Measurements from ENCODE around the gene NEXN.

NEXN gene

GRCh38 chr1:77888081-77888780 is at the start of gene NEXN:
TSS of gene NEXN (plus strand) at chr1:77888624. CDS start at chr1:77916107, 27,483 bp downstream.
- TF ChIP-seq ZFX (IDR thresholded peaks at IDR 0.05) (no peak), CTCF (conservative IDR thresholded peaks at IDR 0.05) (no peak)
- no peak within 1 kb of the TSS for H3K27ac ChIP-seq

- H3K27ac ChIP-seq: no peak overlapping the region
- no peak for TF ChIP-seq ZFX (IDR thresholded peaks at IDR 0.05)
- TF ChIP-seq CTCF (conservative IDR thresholded peaks at IDR 0.05): no peak
These were observed 46.9 kb upstream of the NEXN start for GRCh38 chr1:77841574-77841973.

- no peak overlapping the region for H3K27ac ChIP-seq
- TF ChIP-seq CTCF (conservative IDR thresholded peaks at IDR 0.05) (no peak), ZFX (IDR thresholded peaks at IDR 0.05) (no peak)
These were observed 42.5 kb upstream of the NEXN start for GRCh38 chr1:77845951-77846350.

GRCh38 chr1:77846966-77847365 is 41.5 kb upstream of the NEXN start:
- no peak for TF ChIP-seq CTCF (conservative IDR thresholded peaks at IDR 0.05)
- TF ChIP-seq ZFX (IDR thresholded peaks at IDR 0.05): no peak
- H3K27ac ChIP-seq: no peak overlapping the region

GRCh38 chr1:77847621-77848080 is 40.8 kb upstream of the NEXN start:
- TF ChIP-seq CTCF (conservative IDR thresholded peaks at IDR 0.05) (no peak), ZFX (IDR thresholded peaks at IDR 0.05) (no peak)
- no peak overlapping the region for H3K27ac ChIP-seq

- TF ChIP-seq ZFX (IDR thresholded peaks at IDR 0.05) (no peak), CTCF (conservative IDR thresholded peaks at IDR 0.05) (no peak)
- no peak overlapping the region for H3K27ac ChIP-seq
These were observed 38.3 kb upstream of the NEXN start for GRCh38 chr1:77850082-77850481.

- no peak for TF ChIP-seq ZFX (IDR thresholded peaks at IDR 0.05)
- TF ChIP-seq CTCF (conservative IDR thresholded peaks at IDR 0.05): no peak
- H3K27ac ChIP-seq: no peak overlapping the region
These were observed 30.9 kb upstream of the NEXN start for GRCh38 chr1:77857552-77857951.
